GM12878 (cell line): Measurements from ENCODE around the gene SHROOM3. TPM values are rescaled to one million over a fixed set of nuclear protein-coding genes. Genes with fewer than 3 reads are reported as not detected.

ENCODE experiments used
- ATAC-seq: fragments of 200-7000 bp; cut with Tn5 transposase; 3 replicates; pipeline ENCODE4 v1.9.1; 2020; ENCODE audit warnings: mild to moderate bottlenecking, moderate library complexity
- BruUV-seq: library from RNA; stranded (reverse); fragments of 400-500 nt; replicated peaks from 2 replicates; lab custom pipeline; 2021; lab: Mats Ljungman, UMichigan
- CTCF ChIA-PET: fragments of 300-600 bp; sonication (Branson Sonifier 250); formaldehyde crosslinking; extraction: SDS; loops from one replicate; lab custom pipeline; 2021; ENCODE audit warnings: inconsistent platforms; lab: Yijun Ruan, JAX
- POLR2A ChIA-PET: fragments of 350-600 bp; formaldehyde crosslinking; extraction: SDS; loops from one replicate; lab custom pipeline; 2021; ENCODE audit warnings: inconsistent platforms; lab: Charles Lee
- RAD21 ChIA-PET: fragments of 300-600 bp; sonication (Branson Sonifier 250); formaldehyde crosslinking; loops from one replicate; lab custom pipeline; 2023; ENCODE audit warnings: antibody characterized with exemption; ENCODE audit not compliant: unreplicated experiment; lab: Charles Lee
- SMC1A ChIA-PET: fragments of 300-600 bp; sonication (Branson Sonifier 250); formaldehyde crosslinking; loops from one replicate; lab custom pipeline; 2023; ENCODE audit not compliant: unreplicated experiment, uncharacterized antibody; lab: Charles Lee
- DNase-seq: peaks from one replicate; pipeline ENCODE4 v3.0.0-alpha.2; 2011; ENCODE audit warnings: low read depth, low spot score
- FAIRE-seq: peaks from 3 replicates; lab custom pipeline; 2011; peaks lifted over from hg19 to GRCh38; lab: Jason Lieb, UNC
- H2AFZ ChIP-seq: 2 replicates; pipeline ENCODE4 v1.6.0; 2011; ENCODE audit warnings: low read depth, low read length, control low read depth; ENCODE audit not compliant: control insufficient read depth
- H3K27ac ChIP-seq: 2 replicates; pipeline ENCODE4 v1.5.1; 2011; ENCODE audit warnings: control low read depth; ENCODE audit not compliant: control insufficient read depth, insufficient read depth
- H3K27me3 ChIP-seq, 2 experiments: replicated peaks in 1 of 2; 2 replicates each; pipeline versions ENCODE4 v1.6.0 to v1.6.1; 2011; ENCODE audit warnings: low read length in 1 of 2; ENCODE audit not compliant: control insufficient read depth in 2 of 2, insufficient read depth in 2 of 2
- H3K36me3 ChIP-seq, 2 experiments: 2 replicates each; pipeline ENCODE4 v1.5.1; 2011; ENCODE audit warnings: low read length in 1 of 2; ENCODE audit not compliant: control insufficient read depth in 2 of 2, insufficient read depth in 2 of 2
- H3K4me1 ChIP-seq: 2 replicates; pipeline ENCODE4 v1.6.1; 2011; ENCODE audit warnings: mild to moderate bottlenecking, low read length, moderate library complexity, mixed read lengths; ENCODE audit not compliant: control insufficient read depth, insufficient read depth
- H3K4me2 ChIP-seq: 2 replicates; pipeline ENCODE4 v1.6.0; 2011; ENCODE audit warnings: control low read depth; ENCODE audit not compliant: control insufficient read depth, insufficient read depth
- H3K4me3 ChIP-seq: fragments of 200-600 bp; sonication (generic); 2 replicates; pipeline ENCODE4 v1.5.1; 2016
- H3K79me2 ChIP-seq: 2 replicates; pipeline ENCODE4 v1.6.0; 2011; ENCODE audit warnings: low read length; ENCODE audit not compliant: control insufficient read depth, insufficient read depth
- H3K9ac ChIP-seq: 2 replicates; pipeline ENCODE4 v1.8.0; 2011; ENCODE audit warnings: low read length, control low read depth, mixed read lengths; ENCODE audit not compliant: control insufficient read depth, insufficient read depth
- H3K9me3 ChIP-seq: replicated peaks from 3 replicates; pipeline ENCODE4 v1.5.1; 2011; ENCODE audit warnings: mild to moderate bottlenecking, low read length; ENCODE audit not compliant: control insufficient read depth, insufficient read depth
- H4K20me1 ChIP-seq: 2 replicates; pipeline ENCODE4 v1.6.0; 2011; ENCODE audit not compliant: control insufficient read depth, insufficient read depth
- CBX3 ChIP-seq: fragments of 200-600 bp; sonication (generic); IDR thresholded peaks from 2 replicates; pipeline ENCODE4 v1.6.1; 2016; ENCODE audit warnings: low read depth, borderline replicate concordance
- CEBPB ChIP-seq, 2 experiments: fragments of 150-350 bp in 1 of 2; IDR thresholded peaks; 2 replicates each; pipeline ENCODE4 v1.6.1; 2012 to 2014; ENCODE audit warnings: low read depth in 2 of 2, low read length in 2 of 2, borderline replicate concordance in 1 of 2, inconsistent platforms in 1 of 2
- CHD4 ChIP-seq: fragments of 200-600 bp; sonication (generic); IDR thresholded peaks from 2 replicates; pipeline ENCODE4 v1.6.1; 2016; ENCODE audit warnings: mild to moderate bottlenecking
- FOS ChIP-seq: IDR thresholded peaks from 3 replicates; pipeline ENCODE4 v1.6.1; 2011; ENCODE audit warnings: borderline replicate concordance; ENCODE audit not compliant: insufficient read length; ENCODE audit errors: extremely low read depth
- IRF5 ChIP-seq: fragments of 450-650 bp; IDR thresholded peaks from 2 replicates; pipeline ENCODE4 v1.6.1; 2017; ENCODE audit warnings: borderline replicate concordance
- PAX5 ChIP-seq: IDR thresholded peaks from 2 replicates; pipeline ENCODE4 v1.6.1; 2011; ENCODE audit warnings: low read depth, low read length, borderline replicate concordance
- STAT1 ChIP-seq: fragments of 450-650 bp; conservative IDR thresholded peaks from 2 replicates; pipeline ENCODE4 v1.6.1; 2014; ENCODE audit warnings: antibody characterized with exemption, mild to moderate bottlenecking
- TAF1 ChIP-seq: IDR thresholded peaks from 2 replicates; pipeline ENCODE4 v1.6.1; 2011; ENCODE audit warnings: mild to moderate bottlenecking, low read depth, low read length, borderline replicate concordance
- ZNF384 ChIP-seq: IDR thresholded peaks from 2 replicates; pipeline ENCODE4 v1.6.1; 2012; ENCODE audit warnings: low read depth, mild to moderate bottlenecking, low read length, improper control_type of control experiment, borderline replicate concordance
- WGBS: methylation state at CpG from one replicate; pipeline ENCODE4 v1.1.6; 2016; ENCODE audit warnings: low lambda C conversion rate; ENCODE audit not compliant: insufficient replicate concordance, insufficient coverage; ENCODE audit errors: missing lambda C conversion rate; 5-methylcytosine and 5-hydroxymethylcytosine counted together
- in situ Hi-C: fragments of 300-500 bp; cut with MboI; formaldehyde crosslinking; loops from 9 replicates; pipeline ENCODE4 v1.14.3; 2018; ENCODE audit warnings: mixed read lengths
- intact Hi-C: fragments of 100-400 bp; cut with micrococcal nuclease; formaldehyde crosslinking; loops from one replicate; pipeline ENCODE4 v1.14.2; 2022; ENCODE audit not compliant: unreplicated experiment
- polyA plus RNA-seq, 11 experiments: library from polyadenylated mRNA; depleted of rRNA in 4 of 11; unstranded in 6 of 11; stranded (reverse) in 5 of 11; fragments of >200 nt; fragmentation: Nextera tagmentation in 4 of 11; fragmentation: Illumina TruSeq in 1 of 11; extraction: Ambion mirVana in 4 of 11; extraction: Trizol in 1 of 11; gene quantifications; 1 replicate in 1 of 11; 2 replicates in 10 of 11; pipeline versions ENCODE4 v1.2.1 to v1.2.3, GENCODE V29; 2011 to 2016; ENCODE audit warnings: inconsistent platforms in 2 of 11, missing spikeins in 2 of 11, low read depth in 1 of 11
- total RNA-seq, 4 experiments: library from RNA; depleted of rRNA in 3 of 4; stranded (reverse); fragments of >200 nt in 3 of 4; fragmentation: Illumina TruSeq in 1 of 4; extraction: Trizol in 1 of 4; gene quantifications; 2 replicates each; pipeline versions ENCODE4 v1.2.1 to v1.2.3, GENCODE V29; 2013 to 2021

The SHROOM3 gene
- total and polyA plus RNA-seq, 10 of the 15 experiments (the other 5 are each of a cell fraction or from before 2014, with no cell fraction given), result under 0.01 to 0.29 (median 0.08) TPM; not detected in 1

DNA sequence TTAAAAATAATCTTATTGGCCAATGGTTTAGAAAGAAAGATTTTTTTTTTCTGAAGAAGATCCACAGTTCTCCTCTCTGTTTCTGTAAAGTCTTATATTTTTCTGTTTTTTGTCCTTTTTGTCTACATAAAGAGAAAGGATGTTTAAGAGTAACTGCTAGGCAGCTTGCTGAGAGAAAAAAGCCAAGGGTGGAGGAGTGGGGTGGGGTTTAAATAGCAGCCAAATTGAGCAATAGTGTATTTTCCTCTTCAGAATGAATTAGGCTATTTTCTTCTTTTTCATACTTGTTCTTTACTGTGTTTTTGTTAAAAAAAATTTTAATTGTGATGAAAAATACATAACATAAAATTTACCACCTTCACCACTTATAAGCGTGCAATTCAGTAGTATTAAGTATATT lies 238.3 kb downstream of the SHROOM3 start:
- ATAC-seq (no peak), FAIRE-seq (no peak), DNase-seq (no peak)
- in situ Hi-C loops (no loop called here), intact Hi-C loops (no loop called here)
- no peaks in the 10 kb centered on the region for H4K20me1 ChIP-seq
- no peak for TF ChIP-seq CHD4
- TF ChIP-seq FOS, result no peak
- TF ChIP-seq STAT1, result no peak
- no peak for TF ChIP-seq CBX3
- TF ChIP-seq IRF5, result no peak
- no peak for TF ChIP-seq TAF1
- no peak for TF ChIP-seq PAX5
- no peak for TF ChIP-seq ZNF384
- no peak for TF ChIP-seq CEBPB (IDR thresholded peaks at IDR 0.05; ENCODE audit: borderline replicate concordance in 1 of 2, low read depth in 2 of 2, low read length in 2 of 2)
- H3K9me3 ChIP-seq, result no peaks in the 10 kb centered on the region
- POLR2A ChIA-PET, result interaction anchor here (1.1 kb wide), 1 partner anchor 15 kb away, joined by 3 read pairs; no protein-coding TSS in a partner anchor
- CTCF ChIA-PET, result no interaction called here
- RAD21 ChIA-PET, result no interaction called here
- no peaks in the 10 kb centered on the region for H3K27me3 ChIP-seq
- no peak overlapping the region for H3K4me2 ChIP-seq
- H3K4me1 ChIP-seq, result no peaks in the 10 kb centered on the region
- no peaks in the 10 kb centered on the region for H3K36me3 ChIP-seq
- H3K27ac ChIP-seq, result no peak overlapping the region
- H3K79me2 ChIP-seq, result no peaks in the 10 kb centered on the region
- SMC1A ChIA-PET, result interaction anchor here (0.9 kb wide), 1 partner anchor 9 kb away, joined by 3 read pairs; no protein-coding TSS in a partner anchor
- no TSS peak for BruUV-seq
- no peak overlapping the region for H3K4me3 ChIP-seq
- H3K9ac ChIP-seq, result no peak overlapping the region
- 96% methylated on average over 1 of the region's 1 CpG for WGBS
- no peak overlapping the region for H2AFZ ChIP-seq
